Activated naive CD4-positive, alpha-beta T cell treated with anti-CD3 and anti-CD28 coated beads, Interleukin-2, amount 50 U/mL, for 72 hours (primary cell): ENCODE results near the gene APMAP. TPM values are rescaled to one million over a fixed set of nuclear protein-coding genes. Genes with fewer than 3 reads are reported as not detected.
A peak's percentile ranks its signal among the peaks of the same experiment; 100 is the strongest.
"Not testable (repeated sequence)": the region's sequence is repeated elsewhere in the genome, so short reads cannot be mapped to it uniquely, and the experiment has no call there.

Experiments used
- ATAC-seq, 2 donors: fragments of 150-1000 bp; cut with Tn5 transposase; 2 replicates each; pipeline ENCODE4 v1.10.0; 2021; ENCODE audit warnings: mild to moderate bottlenecking in 2 of 2, moderate library complexity in 2 of 2
- DNase-seq, 2 donors: peaks; one replicate each; pipeline ENCODE4 v3.0.0; 2021 to 2022; ENCODE audit warnings: low spot score in 2 of 2
- H3K27ac Mint-ChIP-seq, 2 donors: one replicate each; pipeline ENCODE4 v1.8.0; 2022; ENCODE audit warnings: mild to moderate bottlenecking in 2 of 2, mixed read lengths in 2 of 2
- H3K36me3 Mint-ChIP-seq, 2 donors: one replicate each; pipeline ENCODE4 v1.8.0; 2022; ENCODE audit warnings: mixed read lengths in 2 of 2
- H3K9me3 Mint-ChIP-seq, 2 donors: one replicate each; pipeline ENCODE4 v1.8.0; 2022; ENCODE audit warnings: mixed read lengths in 2 of 2
- total RNA-seq, 2 donors: library from RNA; stranded (reverse); gene quantifications; one replicate each; pipeline ENCODE4 v1.2.3, GENCODE V29; 2022

The APMAP gene
- total RNA-seq, 2 donors from 2014 or later = 33.7 to 57.6 TPM

DNA sequence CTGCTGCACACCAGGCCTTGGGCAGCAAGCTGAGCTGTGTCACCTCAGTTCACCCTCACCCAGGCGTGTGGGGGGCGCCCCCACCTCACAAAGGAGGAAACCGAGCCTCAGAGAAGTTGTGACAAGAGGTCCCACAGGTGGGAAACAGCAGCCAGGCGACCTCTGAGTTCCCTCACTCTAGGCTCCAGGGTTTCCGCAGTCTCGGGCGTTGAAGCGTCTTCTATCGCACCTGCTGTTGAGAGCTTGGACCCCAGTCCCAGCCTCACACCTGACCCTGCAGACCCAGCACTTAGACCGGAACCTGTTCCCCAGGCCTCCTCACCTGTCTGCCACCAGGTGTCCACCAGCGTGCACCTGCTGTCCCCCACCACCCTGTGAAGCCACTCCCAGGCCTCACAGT lies 22.3 kb upstream of the APMAP start:
- no peaks in the 10 kb centered on the region for H3K9me3 Mint-ChIP-seq
- no peak for ATAC-seq

DNA sequence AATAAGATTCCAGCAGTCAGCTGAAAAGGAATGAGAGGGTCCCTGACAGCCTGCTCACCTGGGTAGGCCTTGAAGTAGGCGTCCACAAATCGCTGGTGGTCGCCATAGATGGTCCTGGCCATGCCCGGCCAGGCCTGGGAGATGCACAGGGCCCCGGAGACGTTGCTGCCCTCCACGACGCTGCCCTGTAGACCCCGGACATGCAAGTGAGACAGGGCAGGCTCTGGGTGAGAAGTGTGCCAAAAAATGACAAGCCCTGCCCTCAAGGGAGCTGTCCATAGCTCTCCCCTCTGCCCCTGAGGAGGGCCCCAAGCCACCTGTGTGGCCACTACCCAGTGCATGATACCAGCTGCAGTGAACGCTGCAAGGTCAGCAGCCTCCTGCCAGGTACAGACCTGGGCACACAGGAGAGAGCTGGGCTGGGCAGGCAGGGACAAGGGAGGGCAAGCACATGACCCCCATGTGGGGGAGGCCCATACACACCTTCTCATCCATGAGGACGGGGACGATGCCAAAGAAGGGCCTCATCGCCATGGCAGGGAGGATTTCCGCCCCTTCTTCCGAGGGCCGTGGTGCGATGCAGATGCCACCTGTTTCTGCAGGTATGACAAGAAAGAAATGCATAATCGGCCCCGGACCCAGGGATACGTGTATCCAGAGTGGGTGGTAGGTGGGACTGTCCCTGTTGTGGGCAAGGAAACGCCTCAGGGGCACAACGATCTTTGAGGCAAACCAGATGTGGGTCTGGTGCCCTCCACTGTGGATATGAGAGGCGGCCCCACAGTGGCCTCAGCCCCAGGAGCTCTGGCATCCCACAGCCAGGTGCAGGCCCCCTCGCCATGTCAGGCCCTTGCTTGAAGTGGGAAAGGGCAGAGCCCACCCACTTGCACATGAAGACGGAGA lies 21.2 kb upstream of the APMAP start:
- ATAC-seq (no peak), DNase-seq (no peak)
- Mint-ChIP-seq H3K9me3 (no peaks in the 10 kb centered on the region), H3K36me3 (no peaks in the 10 kb centered on the region), H3K27ac (no peak overlapping the region)

More for the DNA sequence above, 22.3 kb upstream of the APMAP start:
- DNase-seq = no peak
- peak overlapping the region in 1 of 2 donors; percentile 72 for H3K27ac Mint-ChIP-seq
- no peaks in the 10 kb centered on the region for H3K36me3 Mint-ChIP-seq

DNA sequence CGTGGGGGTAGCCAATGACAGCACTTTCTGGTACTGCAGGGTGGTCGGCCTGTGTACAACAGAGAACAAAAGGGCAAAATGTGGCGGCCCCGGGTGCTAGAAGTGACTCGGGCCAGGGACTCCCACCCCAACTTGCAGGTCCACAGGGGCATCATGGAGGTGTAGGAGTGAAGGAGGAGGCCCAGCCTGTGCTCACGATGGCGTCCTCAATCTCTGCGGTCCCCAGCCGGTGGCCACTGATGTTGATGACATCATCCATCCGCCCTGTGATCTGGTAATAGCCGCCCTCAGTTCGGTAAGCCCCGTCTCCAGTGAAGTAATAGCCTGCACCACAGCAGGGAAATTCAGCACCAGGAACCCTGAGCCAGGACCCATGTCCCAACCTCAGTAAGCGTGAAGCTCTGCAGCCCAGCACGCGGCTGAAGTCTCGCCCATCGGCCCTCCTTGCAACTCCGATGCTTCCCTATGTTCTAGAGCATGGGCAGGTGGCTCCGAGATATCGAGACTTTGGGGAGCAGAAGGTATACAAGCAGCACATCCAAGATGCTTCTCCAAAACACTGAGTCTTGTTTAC lies 20.2 kb upstream of the APMAP start:
- DNase-seq (no peak), ATAC-seq (no peak)
- H3K9me3 Mint-ChIP-seq = no peaks in the 10 kb centered on the region
- H3K27ac Mint-ChIP-seq = no peak overlapping the region
- H3K36me3 Mint-ChIP-seq = no peaks in the 10 kb centered on the region

DNA sequence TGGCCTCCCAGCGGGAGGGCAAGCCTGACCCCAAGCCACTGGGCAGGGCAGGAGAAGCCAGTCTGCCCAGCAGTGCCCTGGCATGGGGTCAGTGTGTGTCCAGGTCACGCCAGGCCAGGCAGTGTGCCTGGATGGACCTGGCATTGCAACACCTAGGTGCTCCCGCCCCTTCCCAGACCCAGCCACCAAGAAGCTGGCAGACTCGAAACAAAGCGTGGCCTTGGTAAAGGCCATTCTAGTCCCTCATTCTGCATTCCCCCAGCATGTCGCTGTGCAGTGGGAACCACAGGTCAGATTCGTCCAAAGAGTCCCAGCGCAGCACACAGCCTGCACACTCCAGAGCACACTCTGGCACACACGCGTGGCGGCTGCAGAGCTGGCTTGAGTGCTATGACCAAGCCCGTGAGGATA lies 19.3 kb upstream of the APMAP start:
- H3K36me3 Mint-ChIP-seq = no peaks in the 10 kb centered on the region
- H3K27ac Mint-ChIP-seq = no peak overlapping the region
- ATAC-seq = no peak

DNA sequence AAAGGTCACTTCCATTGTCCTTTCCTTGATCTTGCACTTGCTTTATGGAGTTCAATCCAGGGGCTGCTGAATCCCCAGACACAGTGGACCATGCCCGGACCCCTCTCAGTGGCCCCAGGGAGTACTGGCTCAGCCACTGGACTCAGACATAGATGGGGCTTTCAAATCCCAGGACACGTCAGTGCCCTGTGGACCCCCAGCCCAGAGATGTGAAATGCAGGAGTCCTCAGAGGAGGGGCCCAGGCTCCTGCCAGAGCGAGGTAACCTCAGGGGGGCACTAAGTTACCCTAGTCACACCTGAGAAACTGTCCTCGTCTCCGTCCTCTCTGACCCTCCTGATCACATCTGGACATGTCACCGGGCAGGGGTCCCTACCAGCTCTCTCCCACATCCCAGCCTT lies 18.7 kb upstream of the APMAP start:
- H3K36me3 Mint-ChIP-seq = no peaks in the 10 kb centered on the region

More for the DNA sequence above, 19.3 kb upstream of the APMAP start:
- no peak for DNase-seq
- no peaks in the 10 kb centered on the region for H3K9me3 Mint-ChIP-seq

DNA sequence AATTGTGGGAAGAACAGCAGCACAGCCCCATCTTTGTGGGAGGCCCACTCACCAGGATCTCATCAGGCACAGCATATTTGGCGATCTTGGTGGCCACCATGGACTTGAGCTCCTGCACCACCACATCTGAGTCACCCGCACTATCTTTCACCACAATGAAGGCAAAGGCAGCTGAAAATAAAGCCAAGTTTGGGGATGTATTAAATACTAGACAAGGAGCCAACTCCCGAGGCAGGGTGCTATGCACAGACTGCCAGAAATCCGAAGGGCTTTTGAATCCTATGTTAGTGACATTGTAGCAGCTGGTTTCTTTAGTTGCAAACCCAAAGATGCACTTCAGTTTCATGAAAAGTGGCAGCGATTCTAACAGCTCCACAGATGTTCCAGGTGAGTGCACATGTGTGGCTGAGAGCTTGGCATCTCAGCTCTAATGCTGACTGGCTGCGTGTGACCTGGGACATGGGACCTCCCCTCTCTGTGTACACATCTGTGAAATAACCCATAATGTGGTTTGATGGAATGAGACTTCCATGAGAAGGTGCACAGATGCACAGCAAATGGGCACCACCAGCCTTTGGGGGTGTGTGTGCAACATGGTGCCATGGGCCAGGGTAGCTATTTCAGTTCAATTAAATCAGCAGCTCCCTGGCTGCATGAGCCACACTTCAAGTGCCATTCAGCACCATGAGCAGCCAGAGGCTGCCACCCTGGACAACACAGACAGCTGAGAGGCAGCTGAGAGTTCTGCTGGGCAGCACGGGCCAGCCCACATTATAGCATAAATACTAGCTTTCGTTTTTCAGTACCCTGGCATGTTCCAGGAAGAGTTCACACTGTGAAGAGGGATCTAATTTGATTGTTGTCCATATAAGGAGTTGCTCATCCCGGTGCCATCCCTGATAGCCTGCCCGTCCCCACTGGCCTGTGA lies 16.9 kb upstream of the APMAP start:
- Mint-ChIP-seq H3K9me3 (no peaks in the 10 kb centered on the region), H3K27ac (no peak overlapping the region), H3K36me3 (no peaks in the 10 kb centered on the region)
- ATAC-seq (no peak), DNase-seq (no peak)

More for the DNA sequence above, 18.7 kb upstream of the APMAP start:
- ATAC-seq = no peak
- Mint-ChIP-seq H3K27ac (no peak overlapping the region), H3K9me3 (no peaks in the 10 kb centered on the region)
- DNase-seq = no peak

DNA sequence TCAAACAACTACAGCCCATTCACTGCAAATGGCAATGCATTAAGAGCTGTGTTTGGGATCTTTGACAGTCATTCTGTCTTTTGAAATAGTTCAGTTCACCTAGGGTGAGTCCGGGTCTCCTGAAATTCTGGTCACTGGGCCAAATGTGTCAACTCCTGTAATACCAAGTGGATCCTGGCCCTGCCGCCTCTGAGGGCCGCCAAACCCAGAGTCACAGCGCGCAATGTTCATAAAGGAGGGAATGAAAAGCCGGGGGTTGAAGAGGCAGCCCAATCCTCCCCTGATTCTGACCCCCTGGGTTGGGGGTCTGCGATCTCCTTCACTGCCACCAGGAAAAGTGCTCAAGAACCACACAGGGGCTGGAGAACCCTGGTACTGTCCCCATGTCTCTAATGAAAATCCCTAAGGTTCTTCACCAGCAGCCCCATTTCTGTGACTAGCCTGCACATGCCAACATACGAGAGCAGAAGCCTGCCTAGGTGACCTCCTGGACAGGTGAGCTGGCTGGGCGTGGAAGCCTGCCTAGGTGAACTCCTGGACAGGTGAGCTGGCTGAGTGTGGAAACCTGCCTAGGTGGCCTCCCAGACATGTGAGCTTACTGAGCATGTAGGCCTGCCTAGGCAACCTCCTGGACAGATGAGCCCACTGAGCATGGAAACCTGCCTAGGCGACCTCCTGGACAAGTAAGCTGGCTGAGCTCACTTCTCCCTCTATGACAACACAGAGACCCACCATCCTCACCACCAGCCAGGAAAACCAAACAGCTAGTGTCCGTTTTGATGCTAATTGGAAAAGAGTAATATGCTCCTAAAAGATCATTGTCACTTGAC lies 16.1 kb upstream of the APMAP start:
- Mint-ChIP-seq H3K9me3 (no peaks in the 10 kb centered on the region), H3K27ac (peak overlapping the region in 1 of 2 donors; percentile 50), H3K36me3 (no peaks in the 10 kb centered on the region)
- ATAC-seq (no peak), DNase-seq (no peak)

DNA sequence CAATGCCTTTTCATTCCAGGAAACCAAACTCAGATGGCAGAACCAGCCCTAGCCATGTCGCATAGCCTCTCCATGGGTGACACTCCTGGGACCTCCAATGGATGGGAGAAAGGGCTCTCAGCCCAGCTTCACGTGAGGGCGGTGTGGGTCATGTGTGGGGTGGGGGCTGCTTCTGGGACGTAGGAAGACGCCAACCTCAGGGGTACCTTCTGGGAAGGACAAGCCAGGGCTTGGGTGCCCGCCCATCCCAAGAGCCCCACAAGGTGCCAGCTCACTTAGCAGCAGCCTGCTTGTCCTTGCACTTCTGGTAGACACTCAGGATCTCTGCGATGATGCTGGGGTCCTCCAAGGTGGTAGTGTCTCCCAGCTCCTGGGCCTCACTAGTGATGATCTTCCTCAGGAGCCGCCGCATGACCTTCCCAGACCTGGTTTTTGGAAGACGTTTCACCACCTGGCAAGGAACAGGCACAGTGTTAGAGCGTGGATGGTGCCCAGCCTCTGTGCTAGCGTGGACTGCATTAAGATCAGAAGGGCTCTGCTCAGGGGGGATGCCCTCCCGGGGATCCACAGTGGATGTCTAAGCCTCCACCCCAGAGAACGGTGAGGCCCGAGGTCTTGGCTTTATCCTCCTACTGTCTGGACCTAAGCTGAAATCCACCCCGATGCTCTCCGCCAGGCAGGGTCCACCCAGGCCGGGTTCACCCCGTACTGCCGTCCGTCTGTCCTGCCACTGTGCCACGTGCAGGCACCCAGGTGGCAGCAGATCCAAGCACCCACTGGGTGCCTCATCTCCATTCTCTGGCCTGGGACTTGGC lies 15.1 kb upstream of the APMAP start:
- H3K27ac Mint-ChIP-seq = no peak overlapping the region
- H3K9me3 Mint-ChIP-seq = no peaks in the 10 kb centered on the region
- H3K36me3 Mint-ChIP-seq = peaks cover 0 to 3% of the 10 kb centered on the region in 2 donors
- ATAC-seq (no peak), DNase-seq (no peak)

DNA sequence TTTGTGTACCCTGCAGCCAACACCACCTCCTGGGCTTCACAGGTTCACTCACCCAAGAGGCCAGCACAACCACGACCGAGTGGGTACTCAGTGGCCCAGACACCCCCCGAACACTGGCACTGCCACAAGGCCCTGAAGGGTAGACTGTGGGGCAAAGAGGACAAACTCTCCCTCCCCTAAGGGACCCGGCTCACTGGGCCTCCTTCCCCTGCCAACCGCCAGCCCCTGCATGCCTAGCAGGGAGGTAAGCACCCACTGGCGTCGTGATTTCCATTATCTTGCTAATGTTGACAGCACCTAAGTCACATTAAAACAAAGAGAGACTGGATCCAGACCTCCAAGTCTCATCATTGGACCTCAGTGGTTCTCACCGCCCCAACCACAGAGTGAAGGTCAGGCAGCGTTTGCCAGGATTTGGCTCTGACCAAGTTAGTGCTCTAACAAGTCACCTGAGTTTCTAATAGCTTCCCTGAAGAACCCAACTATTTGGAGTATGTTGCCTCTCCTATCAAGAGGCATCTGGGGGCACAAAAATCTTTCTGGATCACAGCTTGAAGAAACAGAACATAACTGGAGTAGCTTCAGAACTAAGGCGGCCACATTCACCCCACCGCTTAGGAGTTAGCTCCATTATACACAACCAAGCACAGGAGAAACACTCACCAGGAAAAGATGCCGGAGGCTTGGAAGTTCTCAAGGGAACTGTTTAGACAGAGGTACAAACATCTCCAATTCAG lies 14.0 kb upstream of the APMAP start:
- no peaks in the 10 kb centered on the region for H3K9me3 Mint-ChIP-seq
- H3K36me3 Mint-ChIP-seq = peaks cover 0 to 7% of the 10 kb centered on the region in 2 donors
- no peak for DNase-seq
- no peak for ATAC-seq
- H3K27ac Mint-ChIP-seq = no peak overlapping the region

DNA sequence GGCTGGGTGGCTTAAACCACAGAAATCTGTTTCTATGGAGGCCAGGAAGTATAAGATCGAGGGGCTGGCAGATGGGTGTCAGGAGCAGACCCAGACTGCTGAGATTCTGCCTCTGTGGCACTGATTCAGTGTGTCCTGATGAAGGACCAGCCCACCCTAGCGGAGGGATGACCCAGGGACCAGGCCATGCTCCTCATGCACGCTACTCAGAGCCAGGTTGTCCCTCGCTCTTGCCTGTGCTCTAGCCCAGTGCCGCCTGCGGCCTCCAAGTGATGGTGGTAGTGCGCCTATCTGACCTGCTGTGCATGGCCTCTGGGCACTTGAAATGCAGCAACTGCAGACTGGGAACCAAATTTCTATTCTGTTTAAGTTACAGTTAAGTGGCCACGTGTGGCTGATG lies 13.1 kb upstream of the APMAP start:
- no peak overlapping the region for H3K27ac Mint-ChIP-seq
- ATAC-seq (no peak), DNase-seq (no peak)
- peaks cover 0 to 7% of the 10 kb centered on the region in 2 donors for H3K36me3 Mint-ChIP-seq
- no peaks in the 10 kb centered on the region for H3K9me3 Mint-ChIP-seq

DNA sequence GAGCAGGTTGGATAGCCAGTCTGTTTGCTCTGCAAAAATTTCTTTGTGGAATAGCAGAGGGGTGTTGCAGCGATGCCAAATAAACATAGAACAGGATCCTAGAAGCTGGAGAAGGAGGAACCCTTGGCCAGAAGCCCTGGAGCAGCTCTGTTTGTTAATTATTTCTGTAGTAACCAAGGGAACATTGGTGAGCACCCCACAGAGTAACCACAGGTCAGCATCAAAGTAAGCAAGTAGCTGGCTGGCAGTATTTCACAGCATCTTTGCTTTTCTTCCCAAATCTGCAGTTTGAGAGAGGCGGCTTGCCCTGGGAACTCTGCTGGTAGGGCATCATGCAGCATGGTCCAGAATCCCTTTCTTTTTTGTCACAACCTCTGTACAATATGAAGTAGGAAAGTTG lies 12.7 kb upstream of the APMAP start:
- Mint-ChIP-seq H3K9me3 (no peaks in the 10 kb centered on the region), H3K36me3 (peaks cover 0 to 7% of the 10 kb centered on the region in 2 donors), H3K27ac (no peak overlapping the region)
- DNase-seq (no peak), ATAC-seq (no peak)

DNA sequence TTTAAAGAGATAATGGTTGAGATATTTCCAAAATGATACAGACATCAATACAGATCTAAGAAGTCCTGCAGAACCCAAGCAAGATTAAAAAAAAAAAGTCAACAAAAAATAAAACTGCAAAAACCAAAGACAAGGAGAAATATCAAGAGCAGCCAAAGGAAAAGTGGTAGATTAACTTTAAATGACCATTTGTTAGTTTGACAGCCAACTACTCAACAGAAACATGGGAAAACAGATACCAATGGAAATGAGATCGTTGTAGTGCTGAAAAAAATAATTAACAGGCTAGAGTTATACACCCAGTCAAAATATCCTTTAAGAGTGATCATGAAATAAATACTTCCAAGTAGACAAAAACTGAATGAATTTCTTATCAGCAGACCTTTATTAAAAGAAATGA lies 10.5 kb upstream of the APMAP start:
- Mint-ChIP-seq H3K36me3 (peaks cover 0 to 7% of the 10 kb centered on the region in 2 donors), H3K9me3 (no peaks in the 10 kb centered on the region), H3K27ac (no peak overlapping the region)
- ATAC-seq = no peak
- no peak for DNase-seq

DNA sequence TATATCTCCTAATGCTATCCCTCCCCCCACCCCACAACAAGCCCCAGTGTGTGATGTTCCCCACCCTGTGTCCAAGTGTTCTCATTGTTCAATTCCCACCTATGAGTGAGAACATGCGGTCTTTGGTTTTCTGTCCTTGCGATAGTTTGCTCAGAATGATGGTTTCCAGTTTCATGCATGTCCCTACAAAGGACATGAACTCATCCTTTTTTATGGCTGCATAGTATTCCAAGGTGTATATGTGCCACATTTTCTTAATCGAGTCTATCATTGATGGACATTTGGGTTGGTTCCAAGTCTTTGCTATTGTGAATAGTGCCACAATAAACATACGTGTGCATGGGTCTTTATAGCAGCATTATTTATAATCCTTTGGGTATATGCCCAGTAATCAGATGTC lies 8.8 kb upstream of the APMAP start:
- DNase-seq, ATAC-seq, H3K27ac Mint-ChIP-seq, H3K9me3 Mint-ChIP-seq, H3K36me3 Mint-ChIP-seq: not testable (repeated sequence)

DNA sequence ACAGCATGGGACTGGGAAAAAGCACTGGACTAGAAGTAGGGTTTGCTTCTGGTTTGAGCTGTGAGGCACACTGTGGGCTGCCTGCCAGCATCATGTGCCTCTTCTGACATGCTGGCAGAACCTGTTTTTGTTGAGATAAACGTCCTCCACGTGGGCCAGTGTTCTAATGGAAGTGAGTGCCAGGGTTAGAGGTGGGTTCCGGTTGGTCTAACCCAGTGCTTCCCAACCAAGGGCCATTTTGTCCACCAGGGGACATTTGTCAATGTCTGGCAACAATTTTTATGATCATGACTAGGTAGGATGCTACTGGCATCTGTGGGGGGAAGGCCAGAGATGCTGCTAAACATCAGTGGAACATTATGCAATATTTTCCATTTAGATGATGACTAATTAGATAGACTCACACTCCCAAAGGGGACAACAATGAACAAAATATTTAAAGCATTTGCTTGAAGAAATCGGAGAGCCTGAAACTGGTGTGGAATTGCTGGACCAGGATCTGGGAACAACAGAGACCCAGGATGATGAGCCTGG lies 7.8 kb upstream of the APMAP start:
- H3K36me3 Mint-ChIP-seq = peaks cover 0 to 7% of the 10 kb centered on the region in 2 donors
- ATAC-seq = peak in 1 of 2 donors; percentile 37

DNA sequence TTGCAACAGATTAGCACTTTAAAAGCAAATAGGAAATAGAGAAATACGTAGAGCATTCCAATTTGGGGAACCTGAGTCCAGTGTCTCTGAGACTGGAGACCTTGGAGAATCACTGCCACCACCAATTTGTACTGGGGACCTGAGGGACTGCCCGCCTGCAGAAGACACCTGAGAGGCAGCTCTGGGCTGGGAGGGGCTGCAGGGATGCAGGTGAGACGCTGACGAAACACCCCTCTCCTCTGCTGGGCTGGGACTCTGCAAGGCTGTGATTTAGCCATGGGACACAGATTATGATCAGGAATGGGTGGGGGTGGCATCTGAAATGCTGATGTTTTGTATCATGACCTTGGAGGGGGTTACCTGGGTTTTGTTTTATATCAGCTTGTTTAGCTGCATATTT lies 7.0 kb upstream of the APMAP start:
- H3K9me3 Mint-ChIP-seq = no peaks in the 10 kb centered on the region
- H3K27ac Mint-ChIP-seq = no peak overlapping the region
- ATAC-seq = no peak
- no peak for DNase-seq
- peaks cover 0 to 7% of the 10 kb centered on the region in 2 donors for H3K36me3 Mint-ChIP-seq

More for the DNA sequence above, 7.8 kb upstream of the APMAP start:
- no peak for DNase-seq
- Mint-ChIP-seq H3K9me3 (no peaks in the 10 kb centered on the region), H3K27ac (no peak overlapping the region)
